ENCODE data around the gene SLC9A9. TPM values are rescaled to one million over a fixed set of nuclear protein-coding genes. Genes with fewer than 3 reads are reported as not detected.
A peak's percentile ranks its signal among the peaks of the same experiment; 100 is the strongest.

The SLC9A9 gene
- total RNA-seq, 4 donors from 2014 or later = 10.1 to 27.2 (median 16.7) TPM

- no peak for TF ChIP-seq CTCF (IDR thresholded peaks at IDR 0.05)
- TF ChIP-seq EP300 (IDR thresholded peaks at IDR 0.05) = no peak
- no peak for TF ChIP-seq POLR2A (IDR thresholded peaks at IDR 0.05)
- no peak for TF ChIP-seq POLR2AphosphoS5 (IDR thresholded peaks at IDR 0.05)
- Histone ChIP-seq H3K4me3 (no peak overlapping the region), H3K36me3 (no peaks in the 10 kb centered on the region), H3K27ac (no peak overlapping the region), H3K4me1 (peaks cover 0 to 8% (median 0%) of the 10 kb centered on the region in 3 donors), H3K27me3 (no peaks in the 10 kb centered on the region), H3K9me3 (no peaks in the 10 kb centered on the region)
- no peak for ATAC-seq
Observed at GRCh38 chr3:143677430-143677829, 170.8 kb downstream of the SLC9A9 start.

GRCh38 chr3:143676747-143677146 lies 171.5 kb downstream of the SLC9A9 start:
- peaks cover 0 to 8% (median 0%) of the 10 kb centered on the region in 3 donors for H3K4me1 ChIP-seq
- no peak for ATAC-seq
- H3K9me3 ChIP-seq = no peaks in the 10 kb centered on the region
- no peak overlapping the region for H3K27ac ChIP-seq
- no peaks in the 10 kb centered on the region for H3K27me3 ChIP-seq
- TF ChIP-seq EP300 (IDR thresholded peaks at IDR 0.05) = no peak
- no peak for TF ChIP-seq POLR2AphosphoS5 (IDR thresholded peaks at IDR 0.05)
- no peak for TF ChIP-seq POLR2A (IDR thresholded peaks at IDR 0.05)
- no peak for TF ChIP-seq CTCF (IDR thresholded peaks at IDR 0.05)
- 60 to 64% methylated on average over 2 to 3 of the region's 3 CpGs for WGBS, 2 donors (ENCODE audit: low coverage in 1 of 2)
- no peak overlapping the region for H3K4me3 ChIP-seq
- no peaks in the 10 kb centered on the region for H3K36me3 ChIP-seq

- no peak for ATAC-seq
- Histone ChIP-seq H3K27ac (no peak overlapping the region), H3K4me1 (peaks cover 0 to 8% (median 0%) of the 10 kb centered on the region in 3 donors), H3K36me3 (no peaks in the 10 kb centered on the region), H3K4me3 (no peak overlapping the region), H3K9me3 (no peaks in the 10 kb centered on the region), H3K27me3 (no peaks in the 10 kb centered on the region)
- 90 to 100% methylated on average over 1 to 3 of the region's 6 CpGs for WGBS, 2 donors (ENCODE audit: low coverage in 1 of 2)
- no peak for TF ChIP-seq POLR2AphosphoS5 (IDR thresholded peaks at IDR 0.05)
- TF ChIP-seq CTCF (IDR thresholded peaks at IDR 0.05) = no peak
- no peak for TF ChIP-seq POLR2A (IDR thresholded peaks at IDR 0.05)
- no peak for TF ChIP-seq EP300 (IDR thresholded peaks at IDR 0.05)
Observed at GRCh38 chr3:143676021-143676420, 172.2 kb downstream of the SLC9A9 start.

GRCh38 chr3:143674100-143674968 lies 173.9 kb downstream of the SLC9A9 start:
- no peak overlapping the region for H3K27ac ChIP-seq
- no peaks in the 10 kb centered on the region for H3K36me3 ChIP-seq
- no peaks in the 10 kb centered on the region for H3K9me3 ChIP-seq
- H3K4me3 ChIP-seq = no peak overlapping the region
- no peaks in the 10 kb centered on the region for H3K27me3 ChIP-seq
- peaks cover 0 to 8% (median 0%) of the 10 kb centered on the region in 3 donors for H3K4me1 ChIP-seq
- ATAC-seq = peak; percentile 79
- 51 to 66% methylated on average over 4 to 5 of the region's 10 CpGs for WGBS, 2 donors (ENCODE audit: low coverage in 1 of 2)
- TF ChIP-seq POLR2AphosphoS5 (IDR thresholded peaks at IDR 0.05) = no peak
- no peak for TF ChIP-seq POLR2A (IDR thresholded peaks at IDR 0.05)
- peak; percentile 70 to 91 (median 84) for TF ChIP-seq CTCF (IDR thresholded peaks at IDR 0.05)
- TF ChIP-seq EP300 (IDR thresholded peaks at IDR 0.05) = no peak

Measured in gastroesophageal sphincter (tissue), 4 donors.